Measurements from ENCODE around the gene TTF2. TPM values are rescaled to one million over a fixed set of nuclear protein-coding genes. Genes with fewer than 3 reads are reported as not detected.

The TTF2 gene
- total RNA-seq, 1 experiment from 2014 or later, result 31.9 TPM

GRCh38 chr1:117127795-117128194 lies 67.7 kb downstream of the TTF2 start:
- no peaks in the 10 kb centered on the region for H3K27me3 Mint-ChIP-seq (ENCODE audit: insufficient read depth, unreplicated experiment)
- no peaks in the 10 kb centered on the region for H3K9me3 ChIP-seq
- ChIA-PET CTCF (interaction anchor here (1.9 to 3.3 kb wide), 3 partner anchors 52 to 157 kb away, joined by 6 to 30 read pairs (median 10); no protein-coding TSS in a partner anchor), POLR2A (no interaction called here)
- no peak overlapping the region for H3K4me3 Mint-ChIP-seq (ENCODE audit: unreplicated experiment)
- no peaks in the 10 kb centered on the region for H3K4me1 ChIP-seq
- peaks cover 14% of the 10 kb centered on the region for H3K4me1 Mint-ChIP-seq (ENCODE audit: low read depth, unreplicated experiment)
- no peak overlapping the region for H3K4me3 ChIP-seq (ENCODE audit: low read depth, low read length)
- intact Hi-C loops (cut with micrococcal nuclease; ENCODE audit: unreplicated experiment), result loop anchor here (1.0 kb wide), 2 partner anchors 59 to 157 kb away; no protein-coding TSS in a partner anchor
- TF ChIP-seq CTCF (IDR thresholded peaks at IDR 0.05; ENCODE audit: insufficient read depth in 1 of 2, low read depth in 1 of 2, low read length in 1 of 2, severe bottlenecking in 1 of 2, unreplicated experiment in 1 of 2), result no peak
- peak in 1 of 2 experiments; percentile 3 for DNase-seq
- no peaks in the 10 kb centered on the region for H3K36me3 Mint-ChIP-seq (ENCODE audit: insufficient read depth, unreplicated experiment)
- no peak overlapping the region for H3K27ac Mint-ChIP-seq (ENCODE audit: unreplicated experiment)
- no TSS peak for BruUV-seq (replicated peaks)
- H3K36me3 ChIP-seq (ENCODE audit: control insufficient read depth, insufficient read depth, low read length), result no peaks in the 10 kb centered on the region
- H3K9me3 Mint-ChIP-seq (ENCODE audit: unreplicated experiment), result no peaks in the 10 kb centered on the region
- no peaks in the 10 kb centered on the region for H3K27me3 ChIP-seq (replicated peaks; ENCODE audit: control insufficient read depth, insufficient read depth, low read length)

- Histone ChIP-seq H3K4me3 (ENCODE audit: low read depth, low read length) (no peak overlapping the region), H3K27me3 (replicated peaks; ENCODE audit: control insufficient read depth, insufficient read depth, low read length) (no peaks in the 10 kb centered on the region), H3K4me1 (no peaks in the 10 kb centered on the region), H3K36me3 (ENCODE audit: control insufficient read depth, insufficient read depth, low read length) (no peaks in the 10 kb centered on the region), H3K9me3 (no peaks in the 10 kb centered on the region)
- DNase-seq, result no peak
- BruUV-seq (replicated peaks), result no TSS peak
- ChIA-PET CTCF (interaction anchor here (0.6 to 3.3 kb wide), 7 partner anchors 35 to 451 kb away, joined by 3 to 30 read pairs (median 5); partner anchors contain the start of gene TTF2), POLR2A (no interaction called here)
- H3K9me3 Mint-ChIP-seq (ENCODE audit: unreplicated experiment), result no peaks in the 10 kb centered on the region
- no peak overlapping the region for H3K4me3 Mint-ChIP-seq (ENCODE audit: unreplicated experiment)
- no peaks in the 10 kb centered on the region for H3K27me3 Mint-ChIP-seq (ENCODE audit: insufficient read depth, unreplicated experiment)
- TF ChIP-seq CTCF (IDR thresholded peaks at IDR 0.05; ENCODE audit: insufficient read depth in 1 of 2, low read depth in 1 of 2, low read length in 1 of 2, severe bottlenecking in 1 of 2, unreplicated experiment in 1 of 2), result no peak
- H3K36me3 Mint-ChIP-seq (ENCODE audit: insufficient read depth, unreplicated experiment), result no peaks in the 10 kb centered on the region
- H3K4me1 Mint-ChIP-seq (ENCODE audit: low read depth, unreplicated experiment), result peaks cover 12% of the 10 kb centered on the region
- intact Hi-C loops (cut with micrococcal nuclease; ENCODE audit: unreplicated experiment), result loop anchor here (1.0 kb wide), 2 partner anchors 60 to 156 kb away; no protein-coding TSS in a partner anchor
- no peak overlapping the region for H3K27ac Mint-ChIP-seq (ENCODE audit: unreplicated experiment)
These were observed 68.4 kb downstream of the TTF2 start for GRCh38 chr1:117128323-117129079.

GRCh38 chr1:117130526-117130925 lies 70.4 kb downstream of the TTF2 start:
- intact Hi-C loops (cut with micrococcal nuclease; ENCODE audit: unreplicated experiment), result no loop called here
- ChIA-PET POLR2A (no interaction called here), CTCF (no interaction called here)
- Mint-ChIP-seq H3K36me3 (ENCODE audit: insufficient read depth, unreplicated experiment) (no peaks in the 10 kb centered on the region), H3K27ac (ENCODE audit: unreplicated experiment) (no peak overlapping the region), H3K27me3 (ENCODE audit: insufficient read depth, unreplicated experiment) (no peaks in the 10 kb centered on the region), H3K4me3 (ENCODE audit: unreplicated experiment) (no peak overlapping the region), H3K9me3 (ENCODE audit: unreplicated experiment) (no peaks in the 10 kb centered on the region), H3K4me1 (ENCODE audit: low read depth, unreplicated experiment) (peaks cover 12% of the 10 kb centered on the region)
- no peaks in the 10 kb centered on the region for H3K36me3 ChIP-seq (ENCODE audit: control insufficient read depth, insufficient read depth, low read length)
- DNase-seq, result no peak
- H3K4me3 ChIP-seq (ENCODE audit: low read depth, low read length), result no peak overlapping the region
- no TSS peak for BruUV-seq (replicated peaks)
- no peaks in the 10 kb centered on the region for H3K9me3 ChIP-seq
- no peaks in the 10 kb centered on the region for H3K4me1 ChIP-seq
- no peaks in the 10 kb centered on the region for H3K27me3 ChIP-seq (replicated peaks; ENCODE audit: control insufficient read depth, insufficient read depth, low read length)
- TF ChIP-seq CTCF (IDR thresholded peaks at IDR 0.05; ENCODE audit: insufficient read depth in 1 of 2, low read depth in 1 of 2, low read length in 1 of 2, severe bottlenecking in 1 of 2, unreplicated experiment in 1 of 2), result no peak

All from Caco-2 (cell line).